BLaER1 treated with 17β-estradiol and CSF1 and Interleukin-3, amounts not matched to agents 10 nM and 100 nM (cell line): ENCODE data around the gene BAD.
A peak's percentile ranks its signal among the peaks of the same experiment; 100 is the strongest.

Experiments used
- H3K27ac ChIP-seq, 11 experiments: shearing (Covaris generic); formaldehyde crosslinking; 2 replicates each; pipeline ENCODE4 v1.8.1; 2022
- H3K27me3 ChIP-seq, 11 experiments: shearing (Covaris generic); formaldehyde crosslinking; 2 replicates each; pipeline ENCODE4 v1.8.1; 2022
- H3K36me3 ChIP-seq, 11 experiments: shearing (Covaris generic); formaldehyde crosslinking; 2 replicates each; pipeline ENCODE4 v1.8.1; 2022
- H3K4me1 ChIP-seq, 10 experiments: shearing (Covaris generic); formaldehyde crosslinking; 2 replicates each; pipeline ENCODE4 v1.8.1; 2022
- H3K4me2 ChIP-seq, 11 experiments: shearing (Covaris generic); formaldehyde crosslinking; 2 replicates each; pipeline ENCODE4 v1.8.1; 2022
- H3K4me3 ChIP-seq, 10 experiments: shearing (Covaris generic); formaldehyde crosslinking; 2 replicates each; pipeline ENCODE4 v1.8.1; 2022
- H3K9ac ChIP-seq, 11 experiments: shearing (Covaris generic); formaldehyde crosslinking; 2 replicates each; pipeline ENCODE4 v1.8.1; 2022
- H3K9me3 ChIP-seq, 11 experiments: shearing (Covaris generic); formaldehyde crosslinking; replicated peaks in 1 of 11; 2 replicates each; pipeline ENCODE4 v1.8.1; 2022
- H4K20me1 ChIP-seq, 11 experiments: shearing (Covaris generic); formaldehyde crosslinking; 2 replicates each; pipeline ENCODE4 v1.8.1; 2022
- Cebpa-rat ChIP-seq, 11 experiments: shearing (Covaris generic); IDR thresholded peaks; 2 replicates each; pipeline ENCODE4 v1.8.1; 2022

BAD gene

DNA sequence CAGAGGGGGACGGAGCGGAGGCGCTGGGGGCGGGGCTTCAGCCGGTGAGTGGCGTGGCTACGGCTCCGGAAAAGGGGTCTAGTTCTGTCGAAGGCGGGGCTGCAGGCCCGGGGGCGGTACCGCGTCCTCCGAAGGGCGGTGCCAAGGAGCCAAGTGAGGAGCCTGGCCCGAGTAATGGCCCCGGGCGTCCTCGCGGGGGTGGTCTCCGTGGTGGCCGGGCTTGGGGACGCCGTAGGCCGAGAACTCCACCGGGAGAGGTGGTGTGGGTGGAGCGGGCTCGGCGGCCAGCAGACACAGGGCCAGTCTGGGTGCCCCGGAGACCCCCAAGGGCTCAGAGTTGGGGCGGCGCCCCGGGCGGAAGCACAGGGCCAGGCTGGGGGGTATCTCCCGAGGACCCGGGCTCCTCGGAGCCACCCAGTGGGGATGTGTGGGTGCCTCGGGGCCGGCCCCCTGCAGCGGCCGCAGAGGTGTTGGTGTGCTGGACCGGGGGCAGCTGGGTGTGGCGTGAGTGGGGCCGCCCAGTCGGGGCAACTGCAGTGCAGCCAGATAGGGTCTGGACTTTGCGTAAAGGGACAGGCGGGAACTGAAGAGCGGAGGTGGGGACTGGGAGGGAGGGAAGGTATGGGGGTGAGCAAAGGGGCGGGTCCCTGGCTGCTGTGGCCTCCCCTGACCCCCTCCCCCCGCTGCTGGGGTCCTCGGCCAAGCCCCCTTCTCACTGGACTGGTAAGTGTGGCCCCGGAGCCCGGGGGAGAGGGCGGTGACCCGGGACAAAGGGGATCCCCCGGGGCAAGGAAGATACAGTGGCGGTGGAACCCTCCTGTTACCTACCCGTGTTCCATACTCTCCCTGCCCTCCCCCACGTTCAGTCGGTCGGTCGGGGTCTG is 42.7 kb downstream of the BAD start:
- H3K9me3 ChIP-seq: no peaks in the 10 kb centered on the region
- H3K4me1 ChIP-seq: peaks cover 70 to 74% (median 71%) of the 10 kb centered on the region in 10 experiments
- H4K20me1 ChIP-seq: peaks cover 7 to 45% (median 36%) of the 10 kb centered on the region in 11 experiments; a peak in 21 of 22 replicates
- H3K27me3 ChIP-seq: no peaks in the 10 kb centered on the region
- H3K9ac ChIP-seq: peak overlapping the region; percentile 85 to 97 (median 90)
- no peak for TF ChIP-seq Cebpa-rat (IDR thresholded peaks at IDR 0.05)
- H3K36me3 ChIP-seq: peaks cover 28 to 57% (median 42%) of the 10 kb centered on the region in 11 experiments
- peak overlapping the region; percentile 91 to 100 (median 98) for H3K4me2 ChIP-seq
- peak overlapping the region; percentile 81 to 99 (median 97) for H3K4me3 ChIP-seq
- peak overlapping the region; percentile 42 to 96 (median 92) for H3K27ac ChIP-seq

DNA sequence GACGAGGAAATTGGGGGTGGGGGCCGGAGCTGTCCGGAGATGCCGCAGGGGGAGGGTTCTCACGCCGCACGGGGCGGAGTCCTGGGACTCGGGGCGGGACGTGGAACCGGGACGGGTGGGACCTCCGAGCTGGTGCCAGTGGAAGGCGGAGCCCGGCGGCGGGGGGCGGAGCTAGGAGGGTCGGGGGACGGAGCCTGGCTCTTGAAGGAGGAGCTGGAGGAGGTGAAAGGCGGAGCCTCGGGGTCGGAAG is 43.3 kb downstream of the BAD start:
- Histone ChIP-seq H3K27me3 (no peaks in the 10 kb centered on the region), H3K4me2 (peak overlapping the region; percentile 81 to 99 (median 97); a peak in 20 of 22 replicates), H3K27ac (peak overlapping the region; percentile 85 to 96 (median 93)), H3K4me3 (peak overlapping the region; percentile 81 to 99 (median 97)), H4K20me1 (peaks cover 8 to 45% (median 36%) of the 10 kb centered on the region in 11 experiments; a peak in 21 of 22 replicates), H3K9ac (peak overlapping the region; percentile 85 to 97 (median 88)), H3K9me3 (no peaks in the 10 kb centered on the region), H3K36me3 (peaks cover 28 to 58% (median 42%) of the 10 kb centered on the region in 11 experiments), H3K4me1 (peaks cover 70 to 77% (median 75%) of the 10 kb centered on the region in 10 experiments)
- no peak for TF ChIP-seq Cebpa-rat (IDR thresholded peaks at IDR 0.05)

DNA sequence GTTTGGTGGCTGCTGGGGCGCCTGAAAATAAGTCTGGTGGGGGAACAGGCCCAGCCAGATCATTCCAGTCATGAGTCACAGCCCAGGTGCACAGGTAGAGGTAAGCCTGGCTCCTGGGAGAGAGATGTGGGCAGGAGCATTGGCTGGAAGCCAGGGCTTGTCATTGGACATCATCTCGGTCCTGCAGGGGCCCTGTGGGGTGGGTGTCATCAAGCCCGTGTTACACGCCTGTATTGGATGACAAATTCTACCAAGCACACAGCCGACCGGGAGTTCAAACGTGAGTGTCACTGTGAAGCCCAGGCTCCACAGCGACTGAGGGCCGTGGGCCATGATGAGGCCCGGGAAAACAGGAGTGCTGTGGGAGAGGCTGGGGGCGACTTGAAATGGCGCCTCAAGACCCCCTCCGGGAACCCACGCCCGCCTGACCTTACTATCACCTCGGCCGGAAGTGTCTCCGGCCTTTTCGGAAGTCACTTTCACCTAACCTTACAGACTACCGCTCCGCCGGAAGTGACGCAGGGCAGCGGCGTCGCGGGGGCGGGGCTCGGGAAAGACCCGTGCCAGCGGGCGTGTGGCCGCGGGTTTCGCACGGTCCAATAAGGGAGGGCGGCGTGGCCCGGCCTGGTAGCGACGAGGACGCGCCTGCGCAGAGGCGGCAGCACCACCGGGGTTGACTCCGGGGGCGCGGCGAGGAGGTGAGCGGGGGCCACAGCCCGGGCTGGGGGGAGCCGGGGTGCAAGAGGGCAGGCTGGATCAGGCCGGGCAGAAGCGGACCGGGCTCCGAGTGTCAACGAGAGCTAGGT is 43.8 kb downstream of the BAD start, which contains the start of gene FKBP2:
Gene FKBP2, plus strand, starts transcription at position 661 of the 806 bp plus-strand sequence. CDS start 1,293 bp downstream, outside the sequence.
- Histone ChIP-seq H3K4me3 (peak within 1 kb of the TSS; percentile 81 to 99 (median 97)), H3K9ac (peak within 1 kb of the TSS; percentile 85 to 97 (median 90)), H3K27me3 (no peaks in the 10 kb centered on the region), H3K4me1 (peaks cover 74 to 82% (median 80%) of the 10 kb centered on the region in 10 experiments), H4K20me1 (peaks cover 13 to 47% (median 38%) of the 10 kb centered on the region in 11 experiments; a peak in 21 of 22 replicates), H3K36me3 (peaks cover 28 to 64% (median 42%) of the 10 kb centered on the region in 11 experiments), H3K9me3 (no peaks in the 10 kb centered on the region), H3K27ac (peak within 1 kb of the TSS; percentile 85 to 96 (median 93)), H3K4me2 (peak within 1 kb of the TSS; percentile 91 to 100 (median 99))
- no peak for TF ChIP-seq Cebpa-rat (IDR thresholded peaks at IDR 0.05)

DNA sequence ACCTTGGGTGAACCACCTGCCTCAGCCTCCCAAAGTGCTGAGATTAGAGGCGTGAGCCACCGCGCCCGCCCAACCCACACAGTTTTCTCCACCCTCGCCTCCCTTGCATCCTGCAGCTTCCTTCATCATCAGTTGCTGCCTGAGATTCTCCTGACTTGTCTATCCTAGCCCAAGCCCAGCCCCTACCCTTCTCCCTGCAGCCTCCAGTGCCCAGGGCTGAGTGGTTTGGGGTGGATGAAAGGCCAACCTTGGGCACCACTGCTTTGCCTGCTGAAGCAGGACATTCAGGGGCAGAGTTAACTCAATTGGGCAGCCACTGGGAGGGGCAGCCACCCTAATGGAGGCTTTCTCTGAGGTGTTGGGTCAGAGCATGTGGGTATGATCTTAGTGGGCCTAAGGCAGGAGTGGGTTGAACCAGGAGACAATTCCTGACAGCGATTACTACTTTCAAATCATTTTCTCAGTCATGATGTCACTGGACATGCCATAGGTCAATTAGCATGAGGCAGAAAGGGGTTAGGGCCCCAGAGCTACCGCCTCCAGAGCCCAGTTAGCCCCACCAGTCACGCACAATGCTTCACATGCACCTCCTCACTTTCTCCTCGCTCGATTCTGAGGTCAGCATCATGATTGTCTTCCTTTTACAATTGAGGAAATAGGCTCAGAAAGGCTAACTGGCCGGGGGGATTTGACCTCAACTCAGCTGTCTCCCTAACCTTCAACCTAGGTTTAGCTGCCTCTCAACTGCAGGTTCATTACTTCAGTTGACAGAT is 44.6 kb downstream of the BAD start:
- Histone ChIP-seq H3K4me3 (peak overlapping the region; percentile 81 to 99 (median 97)), H3K9me3 (no peaks in the 10 kb centered on the region), H3K9ac (peak overlapping the region; percentile 85 to 97 (median 88)), H3K27me3 (no peaks in the 10 kb centered on the region), H4K20me1 (peaks cover 18 to 45% (median 37%) of the 10 kb centered on the region in 11 experiments; a peak in 21 of 22 replicates), H3K27ac (peak overlapping the region; percentile 85 to 96 (median 93)), H3K36me3 (peaks cover 28 to 62% (median 42%) of the 10 kb centered on the region in 11 experiments), H3K4me2 (peak overlapping the region; percentile 81 to 99 (median 96)), H3K4me1 (peaks cover 78 to 85% (median 84%) of the 10 kb centered on the region in 10 experiments)
- no peak for TF ChIP-seq Cebpa-rat (IDR thresholded peaks at IDR 0.05)

DNA sequence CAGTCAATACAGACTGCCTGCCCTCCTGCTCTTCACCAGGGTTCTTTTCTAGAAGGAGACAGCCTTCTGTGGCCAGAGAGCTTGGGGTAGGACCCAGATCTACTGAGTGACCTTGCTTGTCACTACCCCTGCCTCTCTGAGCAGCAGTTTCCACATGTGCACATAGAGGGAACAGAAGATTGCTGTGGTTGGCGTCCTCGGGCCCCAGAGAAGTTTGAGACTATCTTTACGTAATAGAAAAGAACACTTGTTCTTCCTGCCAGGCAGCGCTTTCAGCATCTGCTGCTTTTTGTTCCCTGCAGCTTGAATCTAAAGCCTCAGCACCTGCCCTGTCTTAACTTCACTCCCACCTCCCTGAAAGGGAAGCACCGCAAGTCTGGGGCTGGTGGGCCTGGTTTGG is 45.5 kb downstream of the BAD start:
- no peak overlapping the region for H3K4me3 ChIP-seq
- peak overlapping the region in 9 of 11 experiments; percentile 26 to 95 (median 55); a peak in 13 of 22 replicates for H3K9ac ChIP-seq
- peak overlapping the region in 9 of 11 experiments; percentile 36 to 99 (median 97); a peak in 13 of 22 replicates for H3K4me2 ChIP-seq
- H3K9me3 ChIP-seq: no peaks in the 10 kb centered on the region
- H4K20me1 ChIP-seq: peaks cover 14 to 38% (median 28%) of the 10 kb centered on the region in 11 experiments; a peak in 21 of 22 replicates
- peaks cover 23 to 53% (median 36%) of the 10 kb centered on the region in 11 experiments for H3K36me3 ChIP-seq
- H3K27ac ChIP-seq: peak overlapping the region in 9 of 11 experiments; percentile 8 to 96 (median 52); a peak in 14 of 22 replicates
- H3K27me3 ChIP-seq: no peaks in the 10 kb centered on the region
- no peak for TF ChIP-seq Cebpa-rat (IDR thresholded peaks at IDR 0.05)
- H3K4me1 ChIP-seq: peaks cover 71 to 78% (median 77%) of the 10 kb centered on the region in 10 experiments

DNA sequence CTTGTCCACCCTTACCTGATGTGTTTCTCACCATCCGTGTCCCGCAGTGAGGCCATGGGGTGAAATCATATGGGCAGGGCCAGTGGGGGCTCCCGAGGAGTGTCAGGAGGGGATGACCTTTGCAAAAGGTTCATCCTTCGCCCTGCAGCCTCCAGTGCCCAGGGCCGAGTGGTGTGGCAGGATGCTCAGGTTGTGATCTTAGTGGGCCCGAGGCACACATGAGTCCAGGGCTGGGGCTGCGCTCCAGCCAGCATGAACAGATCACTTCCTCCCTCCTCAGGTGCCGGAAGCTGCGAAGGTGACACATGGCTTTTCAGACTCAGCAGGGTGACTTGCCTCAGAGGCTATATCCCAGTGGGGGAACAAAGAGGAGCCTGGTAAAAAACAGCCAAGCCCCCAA is 46.4 kb downstream of the BAD start:
- Histone ChIP-seq H3K27me3 (no peaks in the 10 kb centered on the region), H3K9ac (peak overlapping the region in 10 of 11 experiments; percentile 26 to 95 (median 50); a peak in 17 of 22 replicates), H3K4me3 (no peak overlapping the region), H3K9me3 (no peaks in the 10 kb centered on the region), H3K4me2 (peak overlapping the region; percentile 2 to 99 (median 50); a peak in 20 of 22 replicates), H3K27ac (peak overlapping the region in 8 of 11 experiments; percentile 42 to 96 (median 54); a peak in 14 of 22 replicates), H3K4me1 (peaks cover 71 to 78% (median 77%) of the 10 kb centered on the region in 10 experiments), H3K36me3 (peaks cover 14 to 44% (median 27%) of the 10 kb centered on the region in 11 experiments), H4K20me1 (peaks cover 5 to 35% (median 19%) of the 10 kb centered on the region in 11 experiments; a peak in 20 of 22 replicates)
- no peak for TF ChIP-seq Cebpa-rat (IDR thresholded peaks at IDR 0.05)

DNA sequence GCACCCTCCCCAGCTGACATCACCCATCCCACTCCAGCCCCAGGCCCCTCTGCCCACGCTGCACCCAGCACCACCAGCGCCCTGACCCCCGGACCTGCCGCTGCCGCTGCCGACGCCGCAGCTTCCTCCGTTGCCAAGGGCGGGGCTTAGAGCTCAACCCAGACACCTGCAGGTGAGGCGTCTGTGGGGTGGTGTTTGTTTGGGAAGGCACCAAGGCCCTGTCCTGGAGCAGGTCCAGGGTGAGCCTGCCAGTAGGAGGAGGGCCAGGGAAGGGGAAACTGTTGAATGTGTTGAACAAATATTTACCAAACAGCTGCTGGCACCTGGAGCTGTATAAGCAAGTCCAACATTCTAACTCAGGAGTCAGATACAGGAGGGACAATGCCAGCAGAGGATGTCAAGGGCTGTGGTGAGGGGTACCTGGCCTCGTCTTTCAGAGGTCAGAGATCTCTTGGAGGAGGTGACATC is 46.9 kb downstream of the BAD start:
- H4K20me1 ChIP-seq: peaks cover 0 to 30% (median 14%) of the 10 kb centered on the region in 11 experiments; a peak in 14 of 22 replicates
- no peaks in the 10 kb centered on the region for H3K27me3 ChIP-seq
- peak overlapping the region; percentile 2 to 99 (median 50); a peak in 20 of 22 replicates for H3K4me2 ChIP-seq
- H3K9ac ChIP-seq: peak overlapping the region in 9 of 11 experiments; percentile 26 to 95 (median 53); a peak in 12 of 22 replicates
- H3K27ac ChIP-seq: peak overlapping the region in 7 of 11 experiments; percentile 30 to 94 (median 46); a peak in 9 of 22 replicates
- TF ChIP-seq Cebpa-rat (IDR thresholded peaks at IDR 0.05): no peak
- H3K4me1 ChIP-seq: peaks cover 71 to 78% (median 77%) of the 10 kb centered on the region in 10 experiments
- no peaks in the 10 kb centered on the region for H3K9me3 ChIP-seq
- no peak overlapping the region for H3K4me3 ChIP-seq
- H3K36me3 ChIP-seq: peaks cover 13 to 39% (median 24%) of the 10 kb centered on the region in 11 experiments; a peak in 21 of 22 replicates
